GM23338 (cell line): Measurements from ENCODE around the gene DLG2. TPM values are rescaled to one million over a fixed set of nuclear protein-coding genes. Genes with fewer than 3 reads are reported as not detected.

Experiments used
- ATAC-seq: fragments of 200-7000 bp; cut with Tn5 transposase; 3 replicates; pipeline ENCODE4 v1.9.1; 2020
- DNase-seq: peaks from one replicate; pipeline ENCODE4 v3.0.0-alpha.2; 2015; ENCODE audit warnings: low spot score
- H2AFZ ChIP-seq: fragments of 200-600 bp; sonication (generic); 2 replicates; pipeline ENCODE4 v1.8.0; 2016; ENCODE audit warnings: antibody characterized with exemption, mild to moderate bottlenecking, moderate library complexity
- H3F3A ChIP-seq: fragments of 200-600 bp; sonication (generic); replicated peaks from 2 replicates; pipeline ENCODE4 v1.8.0; 2017; ENCODE audit warnings: antibody characterized with exemption, mixed run types, low read depth
- H3K27ac ChIP-seq: fragments of 200-600 bp; sonication (generic); 2 replicates; pipeline ENCODE4 v1.6.1; 2016; ENCODE audit warnings: low read depth
- H3K27me3 ChIP-seq: fragments of 200-600 bp; sonication (generic); 2 replicates; pipeline ENCODE4 v1.8.0; 2016; ENCODE audit warnings: mild to moderate bottlenecking, mixed run types, moderate library complexity; ENCODE audit not compliant: insufficient read depth
- H3K36me3 ChIP-seq: fragments of 200-600 bp; sonication (generic); 2 replicates; pipeline ENCODE4 v1.8.0; 2016; ENCODE audit warnings: mild to moderate bottlenecking; ENCODE audit not compliant: insufficient read depth
- H3K4me1 ChIP-seq: fragments of 200-600 bp; sonication (generic); 2 replicates; pipeline ENCODE4 v1.8.0; 2016; ENCODE audit warnings: mild to moderate bottlenecking, moderate library complexity; ENCODE audit not compliant: insufficient read depth
- H3K4me2 ChIP-seq: fragments of 200-600 bp; sonication (generic); 2 replicates; pipeline ENCODE4 v1.7.1; 2017; ENCODE audit warnings: mixed run types
- H3K4me3 ChIP-seq: fragments of 200-600 bp; sonication (generic); 2 replicates; pipeline ENCODE4 v1.6.1; 2016; ENCODE audit warnings: mixed run types
- H3K79me2 ChIP-seq: fragments of 200-600 bp; sonication (generic); replicated peaks from 2 replicates; pipeline ENCODE4 v1.8.0; 2017; ENCODE audit warnings: mild to moderate bottlenecking; ENCODE audit not compliant: insufficient read depth
- H3K9me2 ChIP-seq: fragments of 200-600 bp; sonication (generic); 2 replicates; pipeline ENCODE4 v1.8.0; 2017; ENCODE audit not compliant: insufficient read depth
- H4K20me1 ChIP-seq: fragments of 200-600 bp; sonication (generic); replicated peaks from 2 replicates; pipeline ENCODE4 v1.8.0; 2017; ENCODE audit warnings: mild to moderate bottlenecking; ENCODE audit not compliant: insufficient read depth
- H3K27ac Mint-ChIP-seq: 2 replicates; pipeline ENCODE4 v1.8.0; 2020; ENCODE audit warnings: inconsistent platforms, mild to moderate bottlenecking, moderate library complexity, mixed read lengths
- H3K27me3 Mint-ChIP-seq: 3 replicates; pipeline ENCODE4 v1.8.0; 2022; ENCODE audit warnings: low read depth, mild to moderate bottlenecking, moderate library complexity, mixed read lengths, inconsistent platforms; ENCODE audit not compliant: insufficient read depth, poor library complexity
- H3K36me3 Mint-ChIP-seq: 3 replicates; pipeline ENCODE4 v1.8.0; 2021; ENCODE audit warnings: low read depth, mild to moderate bottlenecking, inconsistent platforms, moderate library complexity, mixed read lengths
- H3K4me1 Mint-ChIP-seq: 3 replicates; pipeline ENCODE4 v1.8.0; 2020; ENCODE audit warnings: mild to moderate bottlenecking, inconsistent platforms, mixed read lengths
- H3K4me3 Mint-ChIP-seq: 3 replicates; pipeline ENCODE4 v1.8.0; 2021; ENCODE audit warnings: moderate library complexity, mild to moderate bottlenecking, inconsistent platforms, mixed read lengths
- H3K9me3 Mint-ChIP-seq: 3 replicates; pipeline ENCODE4 v1.8.0; 2020; ENCODE audit warnings: moderate library complexity, mild to moderate bottlenecking, inconsistent platforms, mixed read lengths
- EZH2 ChIP-seq: fragments of 200-600 bp; sonication (generic); IDR thresholded peaks from one replicate; pipeline ENCODE4 v1.8.0; 2017; ENCODE audit warnings: antibody characterized with exemption, mild to moderate bottlenecking, low read depth; ENCODE audit not compliant: unreplicated experiment
- EZH2phosphoT487 ChIP-seq: fragments of 200-600 bp; sonication (generic); IDR thresholded peaks from one replicate; pipeline ENCODE4 v1.8.1; 2018; ENCODE audit warnings: antibody characterized with exemption; ENCODE audit not compliant: unreplicated experiment
- JUNB ChIP-seq: IDR thresholded peaks from one replicate; pipeline ENCODE4 v1.6.1; 2016; ENCODE audit warnings: antibody characterized with exemption; ENCODE audit not compliant: unreplicated experiment
- NANOG ChIP-seq: IDR thresholded peaks from 2 replicates; pipeline ENCODE4 v1.6.1; 2016; ENCODE audit warnings: antibody characterized with exemption, borderline replicate concordance
- POLR2AphosphoS5 ChIP-seq: IDR thresholded peaks from 2 replicates; pipeline ENCODE4 v1.6.1; 2016; ENCODE audit warnings: antibody characterized with exemption, low read depth
- STAT1 ChIP-seq: IDR thresholded peaks from one replicate; pipeline ENCODE4 v1.6.1; 2016; ENCODE audit warnings: antibody characterized with exemption; ENCODE audit not compliant: unreplicated experiment
- ZNF331 ChIP-seq: fragments of 250-450 bp; sonication (Bioruptor Pico); IDR thresholded peaks from 2 replicates; pipeline ENCODE4 v1.5.0; 2020; ENCODE audit warnings: low read depth, mild to moderate bottlenecking, moderate library complexity
- polyA plus RNA-seq: library from polyadenylated mRNA; unstranded; fragments of >200 nt; fragmentation: Nextera tagmentation; extraction: Ambion mirVana; gene quantifications from 2 replicates; pipeline ENCODE4 v1.2.1, GENCODE V29; 2016
- total RNA-seq: library from RNA; depleted of rRNA; stranded (reverse); fragments of >200 nt; shearing (Covaris generic); gene quantifications from 2 replicates; pipeline ENCODE4 v1.2.3, GENCODE V29; 2014
- TF ChIP-seq, protein P1 (sequence below), 2 experiments: fragments of 200-600 bp in 1 of 2; sonication (generic) in 1 of 2; conservative IDR thresholded peaks; 2 replicates each; pipeline versions ENCODE4 v1.5.1 to v1.6.1; 2016 to 2017; ENCODE audit warnings: antibody characterized with exemption in 2 of 2, low read depth in 2 of 2, mild to moderate bottlenecking in 2 of 2, moderate library complexity in 1 of 2

Gene DLG2
- total and polyA plus RNA-seq, 2 experiments from 2014 or later, result 19.8 to 21.5 TPM

DNA sequence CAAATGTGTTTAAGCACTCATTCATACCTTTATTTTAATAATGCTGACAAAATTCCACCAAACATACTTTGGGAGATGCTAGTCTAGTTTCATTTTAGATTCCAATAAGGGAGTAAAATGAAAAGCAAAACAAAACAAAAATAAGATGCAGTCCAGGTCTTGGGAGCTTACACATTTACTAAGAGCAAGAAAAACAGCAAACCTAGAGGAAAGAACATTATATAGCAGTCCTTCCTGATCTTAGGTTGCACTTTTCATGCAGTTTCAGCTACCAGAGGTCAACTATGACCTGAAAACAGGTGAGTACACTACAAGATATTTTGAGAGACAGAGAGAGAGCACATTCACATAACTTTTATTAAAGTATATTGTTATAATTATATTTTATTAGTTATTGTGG, 1100.9 kb downstream of the DLG2 start:
- Histone ChIP-seq H3F3A (no peaks in the 10 kb centered on the region), H3K79me2 (no peaks in the 10 kb centered on the region), H3K9me2 (no peaks in the 10 kb centered on the region), H3K4me3 (no peak overlapping the region), H3K4me2 (no peak overlapping the region), H3K4me1 (peaks cover 10% of the 10 kb centered on the region; the same call in 1 of the 2 replicates), H3K36me3 (no peaks in the 10 kb centered on the region), H4K20me1 (no peaks in the 10 kb centered on the region), H3K27me3 (no peaks in the 10 kb centered on the region), H3K27ac (no peak overlapping the region), H2AFZ (no peak overlapping the region)
- Mint-ChIP-seq H3K4me3 (no peak overlapping the region), H3K27me3 (peaks cover 2% of the 10 kb centered on the region), H3K36me3 (no peaks in the 10 kb centered on the region; the same call in 2 of the 3 replicates), H3K27ac (no peak overlapping the region), H3K4me1 (peaks cover 12% of the 10 kb centered on the region), H3K9me3 (no peaks in the 10 kb centered on the region)
- DNase-seq (peak; percentile 36), ATAC-seq (no peak)
- TF ChIP-seq ZNF331 (no peak), POLR2AphosphoS5 (no peak)

DNA sequence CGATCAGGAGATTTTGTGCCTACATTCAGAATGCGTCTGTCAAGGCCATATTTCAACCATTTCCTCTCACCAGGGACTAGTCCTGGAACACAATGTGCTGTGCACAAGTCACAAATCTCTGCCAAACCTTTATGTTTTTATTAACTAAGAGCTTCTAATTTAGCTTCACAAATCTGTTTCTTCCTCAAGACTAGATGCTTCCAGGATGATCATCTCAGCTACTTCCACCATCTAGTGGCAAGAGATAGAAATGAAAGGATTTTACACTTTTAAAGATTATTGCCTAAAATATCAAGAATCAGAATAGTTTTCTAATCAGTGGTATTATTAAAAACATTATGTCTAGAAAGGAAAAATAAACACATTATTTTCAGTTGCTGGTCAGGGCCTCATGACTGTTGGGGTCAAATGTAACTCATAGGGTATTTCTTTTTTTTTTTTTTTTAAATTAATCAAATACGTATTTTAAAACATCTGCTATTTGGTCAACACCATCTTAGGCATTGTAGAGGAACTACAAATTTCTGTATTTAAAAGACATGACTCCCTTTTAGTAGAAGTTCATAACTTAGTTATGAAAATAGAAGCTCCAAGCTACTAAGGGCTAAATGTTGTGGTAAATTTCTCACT, 1102.6 kb downstream of the DLG2 start:
- H3K36me3 ChIP-seq, result no peaks in the 10 kb centered on the region
- peaks cover 5% of the 10 kb centered on the region; the same call in 1 of the 2 replicates for H3K4me1 ChIP-seq
- H3K4me3 ChIP-seq, result no peak overlapping the region
- no peaks in the 10 kb centered on the region for H4K20me1 ChIP-seq
- no peaks in the 10 kb centered on the region for H3F3A ChIP-seq
- TF ChIP-seq, protein P1, sequence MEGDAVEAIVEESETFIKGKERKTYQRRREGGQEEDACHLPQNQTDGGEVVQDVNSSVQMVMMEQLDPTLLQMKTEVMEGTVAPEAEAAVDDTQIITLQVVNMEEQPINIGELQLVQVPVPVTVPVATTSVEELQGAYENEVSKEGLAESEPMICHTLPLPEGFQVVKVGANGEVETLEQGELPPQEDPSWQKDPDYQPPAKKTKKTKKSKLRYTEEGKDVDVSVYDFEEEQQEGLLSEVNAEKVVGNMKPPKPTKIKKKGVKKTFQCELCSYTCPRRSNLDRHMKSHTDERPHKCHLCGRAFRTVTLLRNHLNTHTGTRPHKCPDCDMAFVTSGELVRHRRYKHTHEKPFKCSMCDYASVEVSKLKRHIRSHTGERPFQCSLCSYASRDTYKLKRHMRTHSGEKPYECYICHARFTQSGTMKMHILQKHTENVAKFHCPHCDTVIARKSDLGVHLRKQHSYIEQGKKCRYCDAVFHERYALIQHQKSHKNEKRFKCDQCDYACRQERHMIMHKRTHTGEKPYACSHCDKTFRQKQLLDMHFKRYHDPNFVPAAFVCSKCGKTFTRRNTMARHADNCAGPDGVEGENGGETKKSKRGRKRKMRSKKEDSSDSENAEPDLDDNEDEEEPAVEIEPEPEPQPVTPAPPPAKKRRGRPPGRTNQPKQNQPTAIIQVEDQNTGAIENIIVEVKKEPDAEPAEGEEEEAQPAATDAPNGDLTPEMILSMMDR (conservative IDR thresholded peaks at IDR 0.05; ENCODE audit: low read depth in 2 of 2), result peak; percentile 67 to 79
- no peak for TF ChIP-seq STAT1
- no peak for TF ChIP-seq NANOG
- Mint-ChIP-seq H3K27me3 (no peaks in the 10 kb centered on the region), H3K4me1 (peaks cover 12% of the 10 kb centered on the region), H3K36me3 (no peaks in the 10 kb centered on the region; the same call in 2 of the 3 replicates), H3K9me3 (no peaks in the 10 kb centered on the region), H3K4me3 (no peak overlapping the region), H3K27ac (no peak overlapping the region)
- no peak overlapping the region for H3K27ac ChIP-seq
- H2AFZ ChIP-seq, result no peak overlapping the region
- H3K27me3 ChIP-seq, result no peaks in the 10 kb centered on the region
- H3K9me2 ChIP-seq, result no peaks in the 10 kb centered on the region
- no peak overlapping the region for H3K4me2 ChIP-seq
- DNase-seq (peak; percentile 46), ATAC-seq (peak; percentile 28; the same call in 2 of the 3 replicates)
- no peaks in the 10 kb centered on the region for H3K79me2 ChIP-seq

DNA sequence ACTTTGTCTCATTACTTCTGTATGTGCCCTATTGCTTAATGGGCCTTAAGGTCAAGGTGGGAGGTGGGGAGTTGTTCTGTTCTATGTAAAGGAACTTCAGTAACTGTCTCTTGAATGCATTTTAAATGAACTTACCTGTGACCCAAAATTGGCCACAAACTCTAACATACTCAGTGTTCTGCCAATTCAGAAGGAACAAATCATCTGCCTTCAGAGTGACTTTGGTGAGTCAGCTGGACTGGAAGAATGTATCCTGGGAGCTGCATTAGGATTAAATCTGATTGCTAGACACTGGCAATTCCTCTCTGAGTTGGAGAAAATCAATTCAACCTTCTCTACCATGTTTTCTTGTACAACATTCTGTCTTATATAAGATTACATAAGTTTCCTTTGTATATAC, 1104.8 kb downstream of the DLG2 start:
- Mint-ChIP-seq H3K4me1 (peaks cover 5% of the 10 kb centered on the region), H3K4me3 (no peak overlapping the region), H3K27ac (no peak overlapping the region), H3K9me3 (no peaks in the 10 kb centered on the region), H3K27me3 (no peaks in the 10 kb centered on the region), H3K36me3 (no peaks in the 10 kb centered on the region; the same call in 2 of the 3 replicates)
- Histone ChIP-seq H4K20me1 (no peaks in the 10 kb centered on the region), H3F3A (no peaks in the 10 kb centered on the region), H3K4me1 (no peaks in the 10 kb centered on the region), H3K36me3 (no peaks in the 10 kb centered on the region), H3K79me2 (no peaks in the 10 kb centered on the region), H3K4me2 (no peak overlapping the region), H3K27ac (no peak overlapping the region), H3K9me2 (no peaks in the 10 kb centered on the region), H2AFZ (no peak overlapping the region), H3K4me3 (no peak overlapping the region), H3K27me3 (no peaks in the 10 kb centered on the region)
- ATAC-seq, result no peak
- no peak for TF ChIP-seq EZH2phosphoT487
- no peak for TF ChIP-seq ZNF331
- TF ChIP-seq POLR2AphosphoS5, result no peak
- no peak for TF ChIP-seq EZH2
- no peak for TF ChIP-seq JUNB
- no peak for DNase-seq
